ENCODE measurements around the gene WDR11. TPM values are rescaled to one million over a fixed set of nuclear protein-coding genes. Genes with fewer than 3 reads are reported as not detected.

The WDR11 gene
- total RNA-seq, 2 experiments from 2014 or later = 43.3 to 47.1 TPM

GRCh38 chr10:120946497-120946896 lies 95.3 kb downstream of the WDR11 start:
- Histone ChIP-seq H3K27ac (ENCODE audit: low read depth, low read length, poor library complexity, severe bottlenecking) (no peak overlapping the region), H3K4me3 (ENCODE audit: low read depth, low read length, poor library complexity, severe bottlenecking) (no peak overlapping the region), H3K36me3 (ENCODE audit: insufficient read depth, low read length) (no peaks in the 10 kb centered on the region), H2AFZ (ENCODE audit: low read length) (no peak overlapping the region), H3K4me2 (ENCODE audit: low read length) (no peak overlapping the region), H3K4me1 (ENCODE audit: insufficient read depth, low read length, poor library complexity, severe bottlenecking) (peaks cover 7% of the 10 kb centered on the region), H3K79me2 (ENCODE audit: insufficient read depth, low read depth, low read length) (no peaks in the 10 kb centered on the region), H3K9me3 (ENCODE audit: low read length) (no peaks in the 10 kb centered on the region), H4K20me1 (ENCODE audit: insufficient read depth, low read length) (no peaks in the 10 kb centered on the region), H3K9me2 (ENCODE audit: insufficient read depth, low read length) (no peaks in the 10 kb centered on the region)
- no peak for DNase-seq (ENCODE audit: low spot score)
- TF ChIP-seq, protein P1, sequence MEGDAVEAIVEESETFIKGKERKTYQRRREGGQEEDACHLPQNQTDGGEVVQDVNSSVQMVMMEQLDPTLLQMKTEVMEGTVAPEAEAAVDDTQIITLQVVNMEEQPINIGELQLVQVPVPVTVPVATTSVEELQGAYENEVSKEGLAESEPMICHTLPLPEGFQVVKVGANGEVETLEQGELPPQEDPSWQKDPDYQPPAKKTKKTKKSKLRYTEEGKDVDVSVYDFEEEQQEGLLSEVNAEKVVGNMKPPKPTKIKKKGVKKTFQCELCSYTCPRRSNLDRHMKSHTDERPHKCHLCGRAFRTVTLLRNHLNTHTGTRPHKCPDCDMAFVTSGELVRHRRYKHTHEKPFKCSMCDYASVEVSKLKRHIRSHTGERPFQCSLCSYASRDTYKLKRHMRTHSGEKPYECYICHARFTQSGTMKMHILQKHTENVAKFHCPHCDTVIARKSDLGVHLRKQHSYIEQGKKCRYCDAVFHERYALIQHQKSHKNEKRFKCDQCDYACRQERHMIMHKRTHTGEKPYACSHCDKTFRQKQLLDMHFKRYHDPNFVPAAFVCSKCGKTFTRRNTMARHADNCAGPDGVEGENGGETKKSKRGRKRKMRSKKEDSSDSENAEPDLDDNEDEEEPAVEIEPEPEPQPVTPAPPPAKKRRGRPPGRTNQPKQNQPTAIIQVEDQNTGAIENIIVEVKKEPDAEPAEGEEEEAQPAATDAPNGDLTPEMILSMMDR (conservative IDR thresholded peaks at IDR 0.05; ENCODE audit: low read length) = no peak
- no peak for TF ChIP-seq EZH2phosphoT487 (IDR thresholded peaks at IDR 0.05; ENCODE audit: borderline replicate concordance, low read depth, low read length)
- intact Hi-C loops (cut with micrococcal nuclease; ENCODE audit: unreplicated experiment) = no loop called here
- no TSS peak for BruUV-seq (replicated peaks)
- POLR2A ChIA-PET = no interaction called here
- CTCF ChIA-PET (ENCODE audit: unreplicated experiment) = no interaction called here

GRCh38 chr10:120948889-120949608 lies 97.9 kb downstream of the WDR11 start:
- intact Hi-C loops (cut with micrococcal nuclease; ENCODE audit: unreplicated experiment) = no loop called here
- Histone ChIP-seq H3K27ac (ENCODE audit: low read depth, low read length, poor library complexity, severe bottlenecking) (no peak overlapping the region), H3K4me3 (ENCODE audit: low read depth, low read length, poor library complexity, severe bottlenecking) (peak overlapping the region; percentile 55), H3K4me1 (ENCODE audit: insufficient read depth, low read length, poor library complexity, severe bottlenecking) (no peaks in the 10 kb centered on the region), H3K9me2 (ENCODE audit: insufficient read depth, low read length) (no peaks in the 10 kb centered on the region), H3K79me2 (ENCODE audit: insufficient read depth, low read depth, low read length) (no peaks in the 10 kb centered on the region), H3K4me2 (ENCODE audit: low read length) (peak overlapping the region; percentile 48), H3K9me3 (ENCODE audit: low read length) (no peaks in the 10 kb centered on the region), H3K36me3 (ENCODE audit: insufficient read depth, low read length) (no peaks in the 10 kb centered on the region), H2AFZ (ENCODE audit: low read length) (peak overlapping the region; percentile 61; the same call in 1 of the 2 replicates), H4K20me1 (ENCODE audit: insufficient read depth, low read length) (no peaks in the 10 kb centered on the region)
- TF ChIP-seq EZH2phosphoT487 (IDR thresholded peaks at IDR 0.05; ENCODE audit: borderline replicate concordance, low read depth, low read length) = no peak
- TF ChIP-seq, protein P1 (conservative IDR thresholded peaks at IDR 0.05; ENCODE audit: low read length) = peak; percentile 70
- DNase-seq (ENCODE audit: low spot score) = peak; percentile 37
- BruUV-seq (replicated peaks) = no TSS peak
- ChIA-PET CTCF (ENCODE audit: unreplicated experiment) (no interaction called here), POLR2A (no interaction called here)

DNA sequence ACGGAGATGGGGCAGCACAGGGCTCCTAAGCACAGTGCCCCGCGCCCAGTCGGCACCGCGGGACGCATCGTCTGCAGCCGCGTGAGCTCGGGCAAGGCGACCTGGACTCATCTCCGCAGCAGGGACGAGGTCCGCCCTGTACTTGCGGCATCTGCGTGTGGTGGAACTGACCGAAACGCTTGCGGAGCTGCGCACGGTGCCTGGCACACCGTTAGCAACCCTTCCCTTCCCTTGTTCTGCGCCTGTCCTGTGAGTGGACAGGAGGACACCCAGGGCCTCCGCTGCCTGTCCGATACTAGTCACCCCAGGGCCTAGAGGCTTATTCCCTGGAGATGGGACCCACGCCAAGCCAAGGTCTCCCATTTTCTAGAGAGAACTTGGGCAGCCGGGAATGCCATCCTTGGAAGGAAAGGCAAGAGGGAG lies 98.5 kb downstream of the WDR11 start:
- H3K27ac ChIP-seq (ENCODE audit: low read depth, low read length, poor library complexity, severe bottlenecking) = no peak overlapping the region
- no peaks in the 10 kb centered on the region for H3K9me2 ChIP-seq (ENCODE audit: insufficient read depth, low read length)
- no peak for DNase-seq (ENCODE audit: low spot score)
- H3K79me2 ChIP-seq (ENCODE audit: insufficient read depth, low read depth, low read length) = no peaks in the 10 kb centered on the region
- POLR2A ChIA-PET = no interaction called here
- H3K9me3 ChIP-seq (ENCODE audit: low read length) = no peaks in the 10 kb centered on the region
- peak overlapping the region; percentile 55 for H3K4me3 ChIP-seq (ENCODE audit: low read depth, low read length, poor library complexity, severe bottlenecking)
- no TSS peak for BruUV-seq (replicated peaks)
- no peaks in the 10 kb centered on the region for H3K4me1 ChIP-seq (ENCODE audit: insufficient read depth, low read length, poor library complexity, severe bottlenecking)
- no peaks in the 10 kb centered on the region for H3K36me3 ChIP-seq (ENCODE audit: insufficient read depth, low read length)
- H2AFZ ChIP-seq (ENCODE audit: low read length) = no peak overlapping the region
- CTCF ChIA-PET (ENCODE audit: unreplicated experiment) = no interaction called here
- no peak for TF ChIP-seq EZH2phosphoT487 (IDR thresholded peaks at IDR 0.05; ENCODE audit: borderline replicate concordance, low read depth, low read length)
- TF ChIP-seq, protein P1 (conservative IDR thresholded peaks at IDR 0.05; ENCODE audit: low read length) = no peak
- no peaks in the 10 kb centered on the region for H4K20me1 ChIP-seq (ENCODE audit: insufficient read depth, low read length)
- H3K4me2 ChIP-seq (ENCODE audit: low read length) = no peak overlapping the region
- intact Hi-C loops (cut with micrococcal nuclease; ENCODE audit: unreplicated experiment) = no loop called here

Data from OCI-LY7 (cell line).